HepG2 (cell line): ENCODE measurements around the gene CRYZ. TPM values are rescaled to one million over a fixed set of nuclear protein-coding genes. Genes with fewer than 3 reads are reported as not detected.

Source experiments
- ATAC-seq: fragments of 200-7000 bp; cut with Tn5 transposase; 3 replicates; pipeline ENCODE4 v1.9.1; 2020; ENCODE audit warnings: mild to moderate bottlenecking, moderate library complexity
- BruUV-seq: library from RNA; stranded (reverse); fragments of 400-500 nt; replicated peaks from 2 replicates; lab custom pipeline; 2021; lab: Mats Ljungman, UMichigan
- CTCF ChIA-PET: fragments of 300-600 bp; formaldehyde crosslinking; extraction: SDS; loops from one replicate; lab custom pipeline; 2021; ENCODE audit warnings: low total read pairs, inconsistent platforms, low intra/inter-chr PET ratio; lab: Yijun Ruan, JAX
- POLR2A ChIA-PET: fragments of 350-600 bp; sonication (Branson Sonifier 250); formaldehyde crosslinking; loops from one replicate; lab custom pipeline; 2020; ENCODE audit warnings: antibody characterized with exemption, inconsistent platforms; lab: Yijun Ruan, JAX
- DNase-seq: peaks from one replicate; pipeline ENCODE4 v3.0.0-alpha.2; 2015; ENCODE audit warnings: low spot score
- FAIRE-seq: peaks from 3 replicates; lab custom pipeline; 2011; peaks lifted over from hg19 to GRCh38; lab: Jason Lieb, UNC
- H2AFZ ChIP-seq: one replicate; pipeline ENCODE4 v1.6.1; 2011; ENCODE audit warnings: low read length, inconsistent platforms
- H3K27ac ChIP-seq: fragments of 300-600 bp; 3 replicates; pipeline ENCODE4 v1.8.0; 2011; ENCODE audit warnings: mixed run types, mild to moderate bottlenecking, mixed read lengths, low read length, inconsistent platforms; ENCODE audit not compliant: insufficient read depth; ENCODE audit errors: extremely low read length
- H3K27me3 ChIP-seq, 2 experiments: fragments of 200-600 bp in 1 of 2; 2 replicates in 1 of 2; 3 replicates in 1 of 2; pipeline versions ENCODE4 v1.6.0 to v1.8.0; 2011; ENCODE audit warnings: low read length in 2 of 2, mild to moderate bottlenecking in 2 of 2, moderate library complexity in 2 of 2, inconsistent platforms in 1 of 2; ENCODE audit not compliant: insufficient read depth in 2 of 2, control insufficient read depth in 1 of 2
- H3K36me3 ChIP-seq, 2 experiments: fragments of 200-600 bp in 1 of 2; replicated peaks in 1 of 2; 2 replicates in 1 of 2; 3 replicates in 1 of 2; pipeline versions ENCODE4 v1.5.1 to v1.8.0; 2011; ENCODE audit warnings: low read length in 2 of 2, inconsistent platforms in 1 of 2; ENCODE audit not compliant: insufficient read depth in 2 of 2, control insufficient read depth in 1 of 2
- H3K4me1 ChIP-seq: 2 replicates; pipeline ENCODE4 v1.5.1; 2012; ENCODE audit warnings: low read length, inconsistent platforms; ENCODE audit not compliant: insufficient read depth
- H3K4me2 ChIP-seq: 2 replicates; pipeline ENCODE4 v1.6.0; 2011; ENCODE audit warnings: low read depth, low read length, inconsistent platforms
- H3K4me3 ChIP-seq, 3 experiments: fragments of 200-600 bp in 1 of 3; sonication (generic), shearing (Covaris generic) in 1 of 3; replicated peaks in 1 of 3; 2 replicates each; pipeline ENCODE4 v1.5.1; 2011 to 2016; ENCODE audit warnings: low read length in 3 of 3, inconsistent platforms in 2 of 3, low read depth in 2 of 3, mild to moderate bottlenecking in 2 of 3, control low read depth in 1 of 3, mixed read lengths in 1 of 3; ENCODE audit not compliant: insufficient read depth in 1 of 3
- H3K79me2 ChIP-seq: one replicate; pipeline ENCODE4 v1.6.1; 2011; ENCODE audit warnings: low read length, inconsistent platforms; ENCODE audit not compliant: insufficient read depth
- H3K9ac ChIP-seq: 2 replicates; pipeline ENCODE4 v1.6.0; 2011; ENCODE audit warnings: mild to moderate bottlenecking, low read depth, low read length, inconsistent platforms; ENCODE audit not compliant: insufficient read depth
- H3K9me3 ChIP-seq: 2 replicates; pipeline ENCODE4 v1.5.1; 2012; ENCODE audit warnings: mild to moderate bottlenecking, low read length
- H4K20me1 ChIP-seq: 2 replicates; pipeline ENCODE4 v1.6.0; 2011; ENCODE audit warnings: inconsistent platforms, mild to moderate bottlenecking, low read length, moderate library complexity; ENCODE audit not compliant: insufficient read depth
- CC2D1A ChIP-seq: sonication (generic); formaldehyde crosslinking; IDR thresholded peaks from 2 replicates; pipeline ENCODE4 v1.8.1; 2023; ENCODE audit warnings: mild to moderate bottlenecking, missing genetic modification reagents
- DR1 ChIP-seq: sonication (generic); formaldehyde crosslinking; IDR thresholded peaks from 2 replicates; pipeline ENCODE4 v1.8.0; 2021; ENCODE audit warnings: mild to moderate bottlenecking, missing genetic modification reagents, inconsistent platforms
- ISX ChIP-seq: sonication (generic); formaldehyde crosslinking; conservative IDR thresholded peaks from 2 replicates; pipeline ENCODE4 v1.5.0; 2020; ENCODE audit warnings: missing genetic modification reagents
- KLF16 ChIP-seq, 2 experiments: sonication (generic) in 1 of 2; formaldehyde crosslinking in 1 of 2; IDR thresholded peaks; 2 replicates each; pipeline versions ENCODE4 v1.6.1 to v1.8.0; 2016 to 2023; ENCODE audit warnings: missing genetic modification reagents in 2 of 2, missing compliant biosample characterization in 1 of 2
- NFE2L2 ChIP-seq: fragments of 150-350 bp; IDR thresholded peaks from 2 replicates; pipeline ENCODE4 v1.6.1; 2014; ENCODE audit warnings: low read length
- PAWR ChIP-seq: sonication (generic); formaldehyde crosslinking; IDR thresholded peaks from 2 replicates; pipeline ENCODE4 v1.4.0; 2020; ENCODE audit warnings: missing genetic modification reagents, mild to moderate bottlenecking, borderline replicate concordance
- TCF7L2 ChIP-seq: IDR thresholded peaks from 2 replicates; pipeline ENCODE4 v1.6.1; 2011; ENCODE audit warnings: mild to moderate bottlenecking, low read depth, low read length, moderate library complexity
- XRCC5 ChIP-seq: fragments of 200-400 bp; formaldehyde crosslinking; optimal IDR thresholded peaks from 2 replicates; pipeline ENCODE3; 2017; ENCODE audit warnings: mild to moderate bottlenecking, low read length
- ZNF589 ChIP-seq: sonication (generic); formaldehyde crosslinking; conservative IDR thresholded peaks from 2 replicates; pipeline ENCODE4 v1.8.0; 2022; ENCODE audit warnings: mild to moderate bottlenecking, moderate library complexity, missing genetic modification reagents
- ZNF703 ChIP-seq: sonication (generic); formaldehyde crosslinking; IDR thresholded peaks from 2 replicates; pipeline ENCODE4 v1.5.1; 2020; ENCODE audit warnings: missing genetic modification reagents, mild to moderate bottlenecking, moderate library complexity, borderline replicate concordance
- ZSCAN31 ChIP-seq: sonication (generic); formaldehyde crosslinking; IDR thresholded peaks from 2 replicates; pipeline ENCODE4 v1.5.0; 2020; ENCODE audit warnings: low read depth, mild to moderate bottlenecking, missing genetic modification reagents
- in situ Hi-C: cut with HindIII; loops from 2 replicates; pipeline ENCODE4 v1.10.0; 2017; ENCODE audit warnings: low pct_unique_long_range_greater_than_20kb; ENCODE audit not compliant: extremely low pct_ligation_motif_present
- intact Hi-C: fragments of 100-400 bp; cut with micrococcal nuclease; formaldehyde crosslinking; loops from one replicate; pipeline ENCODE4 v1.10.0; 2022; ENCODE audit not compliant: unreplicated experiment
- polyA plus RNA-seq, 8 experiments: library from polyadenylated mRNA; depleted of rRNA in 3 of 8; stranded (reverse) in 7 of 8; unstranded in 1 of 8; fragments of >200 nt; fragmentation: Illumina TruSeq in 4 of 8; extraction: Trizol in 4 of 8; gene quantifications; 2 replicates each; pipeline versions ENCODE4 v1.2.1 to v1.2.3, GENCODE V29; 2011 to 2016; ENCODE audit warnings: low read depth in 4 of 8, missing spikeins in 1 of 8, mixed read lengths in 1 of 8; ENCODE audit not compliant: insufficient read depth in 1 of 8
- total RNA-seq, 5 experiments: library from RNA; depleted of rRNA; stranded (reverse); fragments of >200 nt; fragmentation: Illumina TruSeq; extraction: Trizol; gene quantifications; 2 replicates each; pipeline ENCODE4 v1.2.3, GENCODE V29; 2016; ENCODE audit warnings: low read depth in 1 of 5
- TF ChIP-seq, protein P1 (sequence below): sonication (generic); formaldehyde crosslinking; IDR thresholded peaks from 2 replicates; pipeline ENCODE4 v1.8.0; 2023; ENCODE audit warnings: mild to moderate bottlenecking, missing genetic modification reagents
- TF ChIP-seq, protein P2 (sequence below): IDR thresholded peaks from 2 replicates; pipeline ENCODE4 v1.6.1; 2016; ENCODE audit warnings: missing compliant biosample characterization, missing genetic modification reagents, borderline replicate concordance
- TF ChIP-seq, protein P3 (sequence below): sonication (generic); formaldehyde crosslinking; IDR thresholded peaks from 2 replicates; pipeline ENCODE4 v1.4.0; 2020; ENCODE audit warnings: mild to moderate bottlenecking, missing genetic modification reagents, borderline replicate concordance

The CRYZ gene
- total and polyA plus RNA-seq, 2 of the 13 experiments (the other 11 are each of a cell fraction or from before 2014, with no cell fraction given), result 115 to 211 TPM

DNA sequence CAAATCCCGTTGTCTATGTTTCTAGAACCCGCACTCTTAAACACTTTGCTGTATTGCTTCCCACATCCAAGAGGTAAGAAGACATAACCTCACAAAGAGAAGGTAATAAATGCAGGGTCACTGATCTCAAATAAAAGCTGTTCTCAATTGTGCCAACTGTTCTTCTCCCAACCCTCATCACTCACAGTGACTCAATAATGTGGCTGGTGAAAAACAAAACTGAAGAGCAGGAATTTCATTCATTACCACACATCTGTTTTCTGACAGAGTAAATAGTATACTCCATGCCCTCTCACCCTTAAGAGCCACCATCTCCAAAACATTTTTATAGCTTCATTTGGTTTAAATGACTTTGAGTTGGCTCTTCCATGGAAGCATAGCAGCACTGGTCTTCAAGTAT lies 53.0 kb downstream of the CRYZ start (continued):
- TF ChIP-seq PAWR (CRISPR knock-in tag) (no peak), XRCC5 (no peak), ISX (CRISPR knock-in tag) (no peak), ZNF703 (CRISPR knock-in tag) (no peak), DR1 (CRISPR knock-in tag) (no peak), ZSCAN31 (CRISPR knock-in tag) (no peak), NFE2L2 (no peak), CC2D1A (CRISPR knock-in tag) (no peak), KLF16 (CRISPR knock-in tag; IDR thresholded peaks at IDR 0.05) (no peak), TCF7L2 (no peak)
- TF ChIP-seq, protein P1, sequence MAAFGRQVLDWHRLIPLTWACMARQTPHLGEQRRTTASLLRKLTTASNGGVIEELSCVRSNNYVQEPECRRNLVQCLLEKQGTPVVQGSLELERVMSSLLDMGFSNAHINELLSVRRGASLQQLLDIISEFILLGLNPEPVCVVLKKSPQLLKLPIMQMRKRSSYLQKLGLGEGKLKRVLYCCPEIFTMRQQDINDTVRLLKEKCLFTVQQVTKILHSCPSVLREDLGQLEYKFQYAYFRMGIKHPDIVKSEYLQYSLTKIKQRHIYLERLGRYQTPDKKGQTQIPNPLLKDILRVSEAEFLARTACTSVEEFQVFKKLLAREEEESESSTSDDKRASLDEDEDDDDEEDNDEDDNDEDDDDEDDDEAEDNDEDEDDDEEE (CRISPR knock-in tag), result no peak
- TF ChIP-seq, protein P2, sequence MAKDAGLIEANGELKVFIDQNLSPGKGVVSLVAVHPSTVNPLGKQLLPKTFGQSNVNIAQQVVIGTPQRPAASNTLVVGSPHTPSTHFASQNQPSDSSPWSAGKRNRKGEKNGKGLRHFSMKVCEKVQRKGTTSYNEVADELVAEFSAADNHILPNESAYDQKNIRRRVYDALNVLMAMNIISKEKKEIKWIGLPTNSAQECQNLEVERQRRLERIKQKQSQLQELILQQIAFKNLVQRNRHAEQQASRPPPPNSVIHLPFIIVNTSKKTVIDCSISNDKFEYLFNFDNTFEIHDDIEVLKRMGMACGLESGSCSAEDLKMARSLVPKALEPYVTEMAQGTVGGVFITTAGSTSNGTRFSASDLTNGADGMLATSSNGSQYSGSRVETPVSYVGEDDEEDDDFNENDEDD (CRISPR knock-in tag), result no peak

DNA sequence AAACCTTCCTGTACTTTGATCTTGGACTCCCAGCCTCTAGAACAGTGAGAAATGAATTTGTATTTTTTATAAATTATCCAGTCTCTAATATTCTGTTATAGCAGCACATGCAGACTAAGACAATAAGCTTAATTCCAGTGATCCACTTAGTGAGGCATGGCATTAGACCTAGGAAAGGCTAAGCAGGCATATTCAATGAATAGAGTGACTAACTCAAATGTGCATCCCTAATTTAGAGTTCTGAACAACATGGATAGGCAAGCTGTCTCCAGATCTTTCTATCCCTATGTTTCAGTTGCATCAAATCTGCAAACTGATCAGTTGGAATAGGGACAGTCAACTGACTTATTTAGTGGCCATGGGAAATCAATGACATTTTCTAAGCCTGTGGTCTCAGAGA lies 54.9 kb downstream of the CRYZ start:
- H3K4me1 ChIP-seq, result no peaks in the 10 kb centered on the region
- H3K27ac ChIP-seq, result no peak overlapping the region
- ATAC-seq, result no peak
- H3K27me3 ChIP-seq, result peaks cover 0 to 8% of the 10 kb centered on the region in 2 experiments; a peak in 1 of 5 replicates
- no peaks in the 10 kb centered on the region for H3K36me3 ChIP-seq
- ChIA-PET POLR2A (no interaction called here), CTCF (no interaction called here)
- no peaks in the 10 kb centered on the region for H3K9me3 ChIP-seq
- H4K20me1 ChIP-seq, result no peaks in the 10 kb centered on the region
- FAIRE-seq, result no peak
- no peak overlapping the region for H3K9ac ChIP-seq
- H3K4me2 ChIP-seq, result no peak overlapping the region
- intact Hi-C loops (no loop called here), in situ Hi-C loops (loop anchor here (25.0 kb wide), 1 partner anchor 841 kb away; no protein-coding TSS in a partner anchor)
- no TSS peak for BruUV-seq
- H3K4me3 ChIP-seq, result no peak overlapping the region
- H2AFZ ChIP-seq, result no peak overlapping the region
- DNase-seq, result no peak
- H3K79me2 ChIP-seq, result no peaks in the 10 kb centered on the region
- TF ChIP-seq, protein P3, sequence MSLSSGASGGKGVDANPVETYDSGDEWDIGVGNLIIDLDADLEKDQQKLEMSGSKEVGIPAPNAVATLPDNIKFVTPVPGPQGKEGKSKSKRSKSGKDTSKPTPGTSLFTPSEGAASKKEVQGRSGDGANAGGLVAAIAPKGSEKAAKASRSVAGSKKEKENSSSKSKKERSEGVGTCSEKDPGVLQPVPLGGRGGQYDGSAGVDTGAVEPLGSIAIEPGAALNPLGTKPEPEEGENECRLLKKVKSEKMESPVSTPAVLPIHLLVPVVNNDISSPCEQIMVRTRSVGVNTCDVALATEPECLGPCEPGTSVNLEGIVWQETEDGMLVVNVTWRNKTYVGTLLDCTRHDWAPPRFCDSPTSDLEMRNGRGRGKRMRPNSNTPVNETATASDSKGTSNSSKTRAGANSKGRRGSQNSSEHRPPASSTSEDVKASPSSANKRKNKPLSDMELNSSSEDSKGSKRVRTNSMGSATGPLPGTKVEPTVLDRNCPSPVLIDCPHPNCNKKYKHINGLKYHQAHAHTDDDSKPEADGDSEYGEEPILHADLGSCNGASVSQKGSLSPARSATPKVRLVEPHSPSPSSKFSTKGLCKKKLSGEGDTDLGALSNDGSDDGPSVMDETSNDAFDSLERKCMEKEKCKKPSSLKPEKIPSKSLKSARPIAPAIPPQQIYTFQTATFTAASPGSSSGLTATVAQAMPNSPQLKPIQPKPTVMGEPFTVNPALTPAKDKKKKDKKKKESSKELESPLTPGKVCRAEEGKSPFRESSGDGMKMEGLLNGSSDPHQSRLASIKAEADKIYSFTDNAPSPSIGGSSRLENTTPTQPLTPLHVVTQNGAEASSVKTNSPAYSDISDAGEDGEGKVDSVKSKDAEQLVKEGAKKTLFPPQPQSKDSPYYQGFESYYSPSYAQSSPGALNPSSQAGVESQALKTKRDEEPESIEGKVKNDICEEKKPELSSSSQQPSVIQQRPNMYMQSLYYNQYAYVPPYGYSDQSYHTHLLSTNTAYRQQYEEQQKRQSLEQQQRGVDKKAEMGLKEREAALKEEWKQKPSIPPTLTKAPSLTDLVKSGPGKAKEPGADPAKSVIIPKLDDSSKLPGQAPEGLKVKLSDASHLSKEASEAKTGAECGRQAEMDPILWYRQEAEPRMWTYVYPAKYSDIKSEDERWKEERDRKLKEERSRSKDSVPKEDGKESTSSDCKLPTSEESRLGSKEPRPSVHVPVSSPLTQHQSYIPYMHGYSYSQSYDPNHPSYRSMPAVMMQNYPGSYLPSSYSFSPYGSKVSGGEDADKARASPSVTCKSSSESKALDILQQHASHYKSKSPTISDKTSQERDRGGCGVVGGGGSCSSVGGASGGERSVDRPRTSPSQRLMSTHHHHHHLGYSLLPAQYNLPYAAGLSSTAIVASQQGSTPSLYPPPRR, result no peak
- no peak for TF ChIP-seq ZNF589 (CRISPR knock-in tag)
